CD4-positive, alpha-beta T cell treated with Interleukin-17A for 1 hour (primary cell): Measurements from ENCODE around the gene CCL20.

Experiments
- DNase-seq: peaks from one replicate; pipeline ENCODE4 v3.0.0-alpha.2; 2020

CCL20 gene

GRCh38 chr2:227804975-227805374 is 8.7 kb upstream of the CCL20 start:
- DNase-seq = no peak

DNA sequence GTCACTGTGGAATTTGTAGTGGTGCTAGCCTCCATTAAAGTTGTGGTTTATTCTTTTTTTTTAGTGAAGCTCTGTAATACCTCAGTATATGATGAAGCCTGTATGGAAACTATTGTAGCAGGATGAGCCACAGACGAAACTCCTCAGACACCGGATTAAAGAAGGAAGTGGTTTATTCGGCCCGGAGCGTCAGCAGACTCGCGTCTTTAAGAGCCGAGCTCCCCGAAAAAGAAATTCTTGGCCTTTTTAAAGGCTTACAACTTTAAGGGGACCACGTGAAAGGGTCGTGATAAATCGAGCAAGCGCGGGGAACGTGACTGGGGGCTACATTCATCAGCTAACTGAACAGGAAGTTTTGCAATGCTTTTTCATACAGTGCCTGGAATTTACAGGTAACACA is 8.1 kb upstream of the CCL20 start:
- peak; percentile 69 for DNase-seq

DNA sequence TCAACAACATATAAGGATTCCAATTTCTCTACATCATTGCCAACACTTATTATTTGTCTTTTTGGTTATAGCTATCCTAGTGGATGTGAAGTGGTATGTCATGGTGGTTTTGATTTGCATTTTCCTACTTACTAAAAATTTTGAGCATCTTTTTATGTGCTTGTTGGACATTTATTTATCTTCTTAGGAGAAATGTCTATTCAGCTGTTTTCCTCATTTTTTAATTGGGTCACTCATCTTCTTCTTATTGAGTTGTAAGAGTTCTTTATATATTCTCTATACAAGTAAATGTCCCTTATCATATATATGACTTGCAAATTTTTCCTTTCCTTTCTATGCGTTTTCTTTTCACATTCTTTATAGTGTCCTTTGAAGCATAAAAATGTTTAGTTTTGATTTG is 4.7 kb upstream of the CCL20 start:
- no peak for DNase-seq

DNA sequence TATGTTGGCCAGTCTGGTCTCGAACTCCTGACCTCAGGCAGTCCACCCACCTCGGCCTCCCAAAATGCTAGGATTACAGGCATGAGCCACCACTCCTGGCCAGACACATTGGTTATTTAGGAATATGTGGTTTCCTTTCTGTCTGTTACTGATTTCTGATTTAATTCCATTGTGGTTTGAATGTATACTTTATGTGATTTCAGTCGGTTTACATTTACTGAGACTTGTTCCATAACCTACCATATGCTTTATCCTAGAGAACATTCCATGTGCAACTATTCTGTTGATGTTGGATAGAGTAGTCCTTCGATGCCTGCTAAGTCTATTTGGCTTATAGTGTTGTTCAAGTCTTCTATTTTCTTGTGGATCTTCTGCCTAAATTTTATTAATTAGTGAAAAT is 1.6 kb upstream of the CCL20 start:
- no peak for DNase-seq

GRCh38 chr2:227813229-227813561 is 447 bp upstream of the CCL20 start:
- no peak for DNase-seq

GRCh38 chr2:227815066-227815465 is 1.4 kb downstream of the CCL20 start:
- DNase-seq = no peak

DNA sequence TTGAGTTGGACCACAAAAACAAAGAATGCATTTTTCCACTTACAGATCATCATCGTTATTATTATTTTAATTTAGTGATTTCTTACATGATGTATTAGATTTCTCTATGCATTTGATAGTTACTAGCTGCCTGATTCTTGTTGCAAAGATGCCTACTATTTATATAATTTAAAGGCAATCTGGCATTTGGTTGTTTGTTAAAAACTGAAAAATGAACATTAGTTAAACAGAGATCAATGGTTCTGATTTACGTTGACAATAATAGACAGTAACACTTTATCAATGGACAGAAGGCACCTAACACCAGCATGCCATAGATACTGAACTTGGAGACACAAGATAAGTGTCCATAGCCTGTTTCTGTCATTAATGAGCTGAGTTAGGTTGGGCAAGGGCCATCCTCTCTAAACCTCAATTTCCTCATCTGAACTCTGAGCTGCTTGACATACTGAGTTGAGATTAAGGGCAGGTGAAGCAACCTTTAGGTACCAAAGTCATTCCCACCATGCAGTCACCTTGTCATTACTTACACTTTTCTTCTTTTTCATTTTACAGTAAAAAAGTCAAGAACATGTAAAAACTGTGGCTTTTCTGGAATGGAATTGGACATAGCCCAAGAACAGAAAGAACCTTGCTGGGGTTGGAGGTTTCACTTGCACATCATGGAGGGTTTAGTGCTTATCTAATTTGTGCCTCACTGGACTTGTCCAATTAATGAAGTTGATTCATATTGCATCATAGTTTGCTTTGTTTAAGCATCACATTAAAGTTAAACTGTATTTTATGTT is 3.1 kb downstream of the CCL20 start:
- DNase-seq = no peak

GRCh38 chr2:227817336-227817735 is 3.7 kb downstream of the CCL20 start:
- no peak for DNase-seq

GRCh38 chr2:227817850-227818674 is 4.4 kb downstream of the CCL20 start:
- DNase-seq = peak; percentile 62

DNA sequence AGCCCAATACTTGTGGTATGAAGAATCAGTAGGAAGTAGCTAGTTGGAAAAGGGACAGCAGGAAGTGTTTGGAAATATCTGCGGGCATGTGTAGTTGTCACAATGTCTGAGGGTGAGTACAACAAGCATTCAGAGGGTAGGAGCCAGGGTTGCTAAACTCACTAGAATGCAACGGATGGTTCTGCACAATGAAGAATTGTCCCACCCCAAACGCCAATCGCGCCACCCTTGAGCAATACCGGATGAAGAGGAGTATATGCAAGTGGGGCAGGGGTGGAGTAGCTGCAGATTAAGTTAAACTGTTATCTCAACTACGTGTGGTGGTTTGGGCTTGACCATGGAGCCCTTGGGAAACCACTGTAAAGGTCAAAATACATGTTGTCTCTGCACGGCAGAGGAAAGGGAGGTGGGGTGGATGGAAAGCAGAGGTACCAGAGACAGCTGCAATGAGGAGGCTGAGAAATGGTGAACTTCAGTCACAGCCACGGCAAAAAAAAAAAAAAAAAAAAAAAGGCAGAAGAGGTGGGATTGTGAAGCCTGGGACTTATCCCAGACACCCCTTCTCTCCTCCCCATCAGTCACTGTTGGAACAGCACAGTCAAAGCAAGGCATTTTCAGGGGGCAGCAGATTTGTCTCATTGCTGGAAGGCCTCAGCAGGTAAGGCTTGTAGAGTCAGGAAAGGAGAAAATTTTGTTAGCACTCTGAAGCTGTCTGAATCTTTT is 5.2 kb downstream of the CCL20 start:
- peak; percentile 26 for DNase-seq

DNA sequence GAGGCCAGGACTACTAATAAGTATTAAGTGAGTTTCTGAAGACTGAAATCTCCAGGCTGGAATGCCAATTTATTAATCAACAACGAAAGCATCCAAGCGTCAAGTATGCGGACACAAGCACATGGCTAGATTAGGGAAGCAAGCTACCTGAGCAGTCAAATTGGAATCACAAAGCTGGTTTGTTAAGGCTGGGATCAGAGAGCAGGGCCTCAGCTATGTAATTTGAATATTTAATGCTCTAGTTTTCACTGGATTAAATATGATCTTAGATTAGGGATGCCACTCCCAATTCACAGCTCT is 5.7 kb downstream of the CCL20 start:
- no peak for DNase-seq

- no peak for DNase-seq
These were observed 7.7 kb downstream of the CCL20 start for GRCh38 chr2:227821043-227821942.

- no peak for DNase-seq
These were observed 8.9 kb downstream of the CCL20 start for GRCh38 chr2:227822416-227823003.

DNA sequence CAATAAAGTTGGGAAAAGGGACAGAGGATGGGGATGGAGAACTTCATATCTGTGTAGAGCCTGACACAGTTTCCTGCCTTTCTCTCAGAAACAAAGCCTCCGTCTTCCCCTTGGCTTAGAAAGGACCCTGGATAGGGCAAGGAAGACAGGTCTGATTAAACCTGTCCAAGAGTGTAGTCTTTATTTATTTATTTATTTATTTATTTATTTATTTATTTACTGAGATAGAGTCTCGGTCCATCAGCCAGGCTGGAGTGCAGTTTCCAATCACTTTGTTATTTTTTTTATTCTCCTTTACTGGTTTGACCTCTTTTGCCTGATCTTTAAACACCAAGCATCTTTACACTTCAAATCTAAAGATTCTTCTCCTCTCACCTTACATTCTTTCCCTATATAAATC is 10.3 kb downstream of the CCL20 start:
- DNase-seq = no peak

- DNase-seq = no peak
These were observed 11.1 kb downstream of the CCL20 start for GRCh38 chr2:227824711-227825110.

- peak; percentile 54 for DNase-seq
These were observed 12.4 kb downstream of the CCL20 start for GRCh38 chr2:227826019-227826521.

GRCh38 chr2:227826563-227826962 is 12.9 kb downstream of the CCL20 start:
- no peak for DNase-seq

DNA sequence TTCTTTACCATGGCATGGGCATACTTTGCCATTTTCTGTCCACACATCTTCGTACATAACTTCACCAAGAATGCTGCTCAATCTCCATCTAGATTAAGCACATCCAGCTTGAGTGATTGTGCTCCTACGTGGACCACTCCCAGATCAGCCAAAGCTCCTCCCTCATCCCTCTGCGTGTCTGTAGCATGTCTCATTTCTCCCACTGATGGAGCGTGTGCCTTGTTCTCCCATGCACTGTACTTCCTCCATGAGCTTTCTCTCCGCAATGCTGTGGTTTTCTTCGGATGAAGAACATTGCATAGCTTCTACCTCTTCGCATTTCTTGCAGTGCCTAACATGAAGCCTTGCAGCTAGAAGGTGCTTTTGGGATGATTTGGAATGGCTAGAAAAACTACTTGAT is 13.5 kb downstream of the CCL20 start:
- DNase-seq = no peak

- no peak for DNase-seq
These were observed 14.9 kb downstream of the CCL20 start for GRCh38 chr2:227828477-227828912.

- no peak for DNase-seq
These were observed 15.7 kb downstream of the CCL20 start for GRCh38 chr2:227829337-227829736.

DNA sequence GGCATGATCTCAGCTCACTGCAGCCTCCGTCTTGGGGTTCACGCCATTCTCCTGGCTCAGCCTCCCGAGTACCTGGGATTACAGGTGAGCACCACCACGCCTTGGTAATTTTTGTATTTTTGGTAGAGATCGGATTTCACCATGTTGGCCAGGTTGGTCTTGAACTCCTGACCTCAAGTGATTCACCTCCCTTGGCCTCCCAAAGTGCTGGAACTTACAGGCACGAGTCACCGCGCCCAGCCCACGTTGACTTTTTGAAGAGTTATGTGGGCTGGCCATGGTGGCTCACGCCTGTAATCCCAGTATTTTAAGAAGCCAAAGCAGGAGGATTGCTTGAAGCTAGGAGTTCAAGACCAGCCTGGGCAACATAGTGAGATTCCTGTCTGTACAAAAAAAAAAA is 20.8 kb downstream of the CCL20 start:
- DNase-seq = no peak
